Epithelial cell of esophagus (primary cell): ENCODE measurements around the gene TNS3.

Experiments
- DNase-seq: peaks from one replicate; pipeline ENCODE4 v3.0.0; 2010; ENCODE audit warnings: low read depth
- H3K4me3 ChIP-seq: 2 replicates; pipeline ENCODE4 v1.5.1; 2011; ENCODE audit warnings: mild to moderate bottlenecking, low read length, control low read depth
- CTCF ChIP-seq: IDR thresholded peaks from 2 replicates; pipeline ENCODE4 v1.5.1; 2011; ENCODE audit warnings: low read depth, mild to moderate bottlenecking, low read length, control low read depth, inconsistent platforms; ENCODE audit not compliant: insufficient read depth; ENCODE audit errors: missing control alignments

The TNS3 gene

GRCh38 chr7:47460251-47460989, 121.5 kb downstream of the TNS3 start:
- TF ChIP-seq CTCF = no peak
- H3K4me3 ChIP-seq = no peak overlapping the region
- no peak for DNase-seq

- DNase-seq = no peak
- H3K4me3 ChIP-seq = no peak overlapping the region
- TF ChIP-seq CTCF = no peak
These were observed 123.4 kb downstream of the TNS3 start for GRCh38 chr7:47458486-47458885.

- DNase-seq = no peak
- no peak for TF ChIP-seq CTCF
- H3K4me3 ChIP-seq = no peak overlapping the region
These were observed 123.9 kb downstream of the TNS3 start for GRCh38 chr7:47458057-47458456.

- H3K4me3 ChIP-seq = no peak overlapping the region
- no peak for TF ChIP-seq CTCF
- no peak for DNase-seq
These were observed 125.5 kb downstream of the TNS3 start for GRCh38 chr7:47456210-47456955.

- H3K4me3 ChIP-seq = no peak overlapping the region
- peak; percentile 45 for DNase-seq
- no peak for TF ChIP-seq CTCF
These were observed 126.1 kb downstream of the TNS3 start for GRCh38 chr7:47455872-47456185.

- no peak for TF ChIP-seq CTCF
- no peak for DNase-seq
- H3K4me3 ChIP-seq = no peak overlapping the region
These were observed 126.7 kb downstream of the TNS3 start for GRCh38 chr7:47454974-47455871.
